Gastrocnemius medialis (tissue), 4 donors: Measurements from ENCODE around the gene OR5A1. TPM values are rescaled to one million over a fixed set of nuclear protein-coding genes. Genes with fewer than 3 reads are reported as not detected.

ENCODE experiments used
- ATAC-seq, 2 donors: fragments of 150-250 bp; one replicate each; pipeline ENCODE4 v1.9.1; 2016
- DNase-seq, 2 donors: peaks; one replicate each; pipeline ENCODE4 v3.0.0-alpha.2; 2019
- H3K27ac ChIP-seq, 4 donors: fragments of 200-600 bp; sonication (generic); 1 replicate in 1 of 4; 2 replicates in 3 of 4; pipeline ENCODE4 v1.5.1; 2016 to 2018; ENCODE audit warnings: mild to moderate bottlenecking in 2 of 4, moderate library complexity in 1 of 4
- H3K27me3 ChIP-seq, 3 donors: fragments of 200-600 bp; sonication (generic) in 2 of 3; 1 replicate in 1 of 3; 2 replicates in 2 of 3; pipeline versions ENCODE4 v1.5.1 to v1.6.0; 2016 to 2019; ENCODE audit warnings: mild to moderate bottlenecking in 1 of 3, moderate library complexity in 1 of 3
- H3K36me3 ChIP-seq, 2 donors: fragments of 200-600 bp; sonication (generic) in 1 of 2; one replicate each; pipeline ENCODE4 v1.5.1; 2017 to 2018
- H3K4me1 ChIP-seq, 2 donors: fragments of 200-600 bp; sonication (generic) in 1 of 2; one replicate each; pipeline ENCODE4 v1.5.1; 2016 to 2017; ENCODE audit warnings: mild to moderate bottlenecking in 2 of 2
- H3K4me3 ChIP-seq, 4 donors: fragments of 200-600 bp; sonication (generic) in 3 of 4; 1 replicate in 1 of 4; 2 replicates in 3 of 4; pipeline ENCODE4 v1.5.1; 2016 to 2019; ENCODE audit warnings: mild to moderate bottlenecking in 2 of 4
- H3K9me3 ChIP-seq, 3 donors: fragments of 200-600 bp; sonication (generic) in 2 of 3; 1 replicate in 1 of 3; 2 replicates in 2 of 3; pipeline ENCODE4 v1.5.1; 2016 to 2019
- CTCF ChIP-seq, 5 experiments: fragments of 450-650 bp in 3 of 5; fragments of 200-600 bp in 2 of 5; sonication (generic) in 2 of 5; IDR thresholded peaks in 4 of 5; conservative IDR thresholded peaks in 1 of 5; 1 replicate in 4 of 5; 2 replicates in 1 of 5; pipeline ENCODE4 v1.5.1; 2016 to 2019; ENCODE audit warnings: antibody characterized with exemption in 5 of 5, mild to moderate bottlenecking in 3 of 5, moderate library complexity in 3 of 5
- POLR2A ChIP-seq, 2 donors: fragments of 450-650 bp; IDR thresholded peaks; one replicate each; pipeline ENCODE4 v1.6.1; 2017; ENCODE audit warnings: antibody characterized with exemption in 2 of 2, mild to moderate bottlenecking in 2 of 2, moderate library complexity in 2 of 2
- in situ Hi-C, 4 donors: fragments of 200-750 bp; cut with MboI; loops; one replicate each; pipeline versions ENCODE4 v1.15.0 to v1.8.0; 2017; ENCODE audit warnings: low sequenced_read_pairs in 4 of 4
- intact Hi-C: fragments of 100-400 bp; cut with DNase I; formaldehyde crosslinking; loops from one replicate; pipeline ENCODE4 v1.15.1; 2023; ENCODE audit warnings: low total_unique reads
- total RNA-seq, 4 donors: library from RNA; depleted of rRNA; stranded (reverse); fragments of >200 nt; gene quantifications; one replicate each; pipeline versions ENCODE4 v1.1.0 to v1.2.3, GENCODE V29; 2016

The OR5A1 gene
- total RNA-seq, 4 donors from 2014 or later, result not detected

- intact Hi-C loops (no loop called here), in situ Hi-C loops (loop anchor here in 1 of 4 donors (25.0 kb wide), 1 partner anchor 91 kb away; no protein-coding TSS in a partner anchor)
- no peak for ATAC-seq
- Histone ChIP-seq H3K9me3 (no peaks in the 10 kb centered on the region), H3K4me1 (no peaks in the 10 kb centered on the region), H3K36me3 (no peaks in the 10 kb centered on the region), H3K27ac (no peak overlapping the region), H3K27me3 (no peaks in the 10 kb centered on the region), H3K4me3 (no peak overlapping the region)
- no peak for TF ChIP-seq POLR2A (IDR thresholded peaks at IDR 0.05)
- TF ChIP-seq CTCF (IDR thresholded peaks at IDR 0.05 in 4 of 5, conservative IDR thresholded peaks at IDR 0.05 in 1 of 5), result no peak
- no peak for DNase-seq
These were observed 32.7 kb upstream of the OR5A1 start for GRCh38 chr11:59403546-59403945.

GRCh38 chr11:59413646-59414045, 22.6 kb upstream of the OR5A1 start:
- Histone ChIP-seq H3K27me3 (no peaks in the 10 kb centered on the region), H3K4me1 (no peaks in the 10 kb centered on the region), H3K27ac (no peak overlapping the region), H3K4me3 (no peak overlapping the region), H3K36me3 (no peaks in the 10 kb centered on the region), H3K9me3 (no peaks in the 10 kb centered on the region)
- TF ChIP-seq POLR2A (IDR thresholded peaks at IDR 0.05) (no peak), CTCF (IDR thresholded peaks at IDR 0.05 in 4 of 5, conservative IDR thresholded peaks at IDR 0.05 in 1 of 5) (no peak)
- intact Hi-C loops (no loop called here), in situ Hi-C loops (loop anchor here in 1 of 4 donors (25.0 kb wide), 1 partner anchor 101 kb away; no protein-coding TSS in a partner anchor)
- no peak for ATAC-seq
- no peak for DNase-seq

- H3K4me1 ChIP-seq, result no peaks in the 10 kb centered on the region
- H3K27ac ChIP-seq, result no peak overlapping the region
- H3K36me3 ChIP-seq, result no peaks in the 10 kb centered on the region
- DNase-seq (no peak), ATAC-seq (no peak)
- TF ChIP-seq CTCF (IDR thresholded peaks at IDR 0.05 in 4 of 5, conservative IDR thresholded peaks at IDR 0.05 in 1 of 5), result no peak
- no peak for TF ChIP-seq POLR2A (IDR thresholded peaks at IDR 0.05)
- no peak overlapping the region for H3K4me3 ChIP-seq
- H3K9me3 ChIP-seq, result no peaks in the 10 kb centered on the region
- in situ Hi-C loops (loop anchor here in 1 of 4 donors (25.0 kb wide), 1 partner anchor 103 kb away; no protein-coding TSS in a partner anchor), intact Hi-C loops (no loop called here)
- H3K27me3 ChIP-seq, result no peaks in the 10 kb centered on the region
These were observed 21.2 kb upstream of the OR5A1 start for GRCh38 chr11:59415111-59415510.

GRCh38 chr11:59416613-59417012, 19.7 kb upstream of the OR5A1 start:
- H3K4me3 ChIP-seq, result no peak overlapping the region
- intact Hi-C loops (no loop called here), in situ Hi-C loops (loop anchor here in 1 of 4 donors (25.0 kb wide), 1 partner anchor 104 kb away; no protein-coding TSS in a partner anchor)
- TF ChIP-seq POLR2A (IDR thresholded peaks at IDR 0.05) (no peak), CTCF (IDR thresholded peaks at IDR 0.05 in 4 of 5, conservative IDR thresholded peaks at IDR 0.05 in 1 of 5) (no peak)
- no peak overlapping the region for H3K27ac ChIP-seq
- H3K36me3 ChIP-seq, result no peaks in the 10 kb centered on the region
- DNase-seq (no peak), ATAC-seq (no peak)
- no peaks in the 10 kb centered on the region for H3K4me1 ChIP-seq
- H3K27me3 ChIP-seq, result no peaks in the 10 kb centered on the region
- H3K9me3 ChIP-seq, result no peaks in the 10 kb centered on the region

- Histone ChIP-seq H3K4me1 (no peaks in the 10 kb centered on the region), H3K27me3 (no peaks in the 10 kb centered on the region), H3K27ac (no peak overlapping the region), H3K9me3 (no peaks in the 10 kb centered on the region), H3K4me3 (no peak overlapping the region), H3K36me3 (no peaks in the 10 kb centered on the region)
- intact Hi-C loops, result no loop called here
- in situ Hi-C loops, result loop anchor here in 1 of 4 donors (25.0 kb wide), 1 partner anchor 105 kb away; no protein-coding TSS in a partner anchor
- no peak for ATAC-seq
- TF ChIP-seq CTCF (IDR thresholded peaks at IDR 0.05 in 4 of 5, conservative IDR thresholded peaks at IDR 0.05 in 1 of 5) (no peak), POLR2A (IDR thresholded peaks at IDR 0.05) (no peak)
- DNase-seq, result no peak
These were observed 19.2 kb upstream of the OR5A1 start for GRCh38 chr11:59417023-59417422.
